Gastroesophageal sphincter (tissue), 3 donors: Measurements from ENCODE around the gene KYAT1.

Experiments
- EP300 ChIP-seq: sonication (generic); formaldehyde crosslinking; IDR thresholded peaks from one replicate; pipeline ENCODE4 v1.6.1; 2017; ENCODE audit warnings: antibody characterized with exemption, mild to moderate bottlenecking
- POLR2A ChIP-seq, 2 donors: fragments of 450-650 bp; IDR thresholded peaks; one replicate each; pipeline ENCODE4 v1.6.1; 2017; ENCODE audit warnings: antibody characterized with exemption in 2 of 2, mild to moderate bottlenecking in 2 of 2, moderate library complexity in 1 of 2
- POLR2AphosphoS5 ChIP-seq: sonication (generic); formaldehyde crosslinking; IDR thresholded peaks from one replicate; pipeline ENCODE4 v1.6.1; 2017; ENCODE audit warnings: antibody characterized with exemption
- TF ChIP-seq, protein P1 (sequence below), 4 experiments: fragments of 200-600 bp in 2 of 4; fragments of 450-650 bp in 2 of 4; sonication (generic) in 1 of 4; IDR thresholded peaks; one replicate each; pipeline ENCODE4 v1.5.1; 2017 to 2019; ENCODE audit warnings: antibody characterized with exemption in 4 of 4, mild to moderate bottlenecking in 2 of 4, moderate library complexity in 2 of 4

DNA sequence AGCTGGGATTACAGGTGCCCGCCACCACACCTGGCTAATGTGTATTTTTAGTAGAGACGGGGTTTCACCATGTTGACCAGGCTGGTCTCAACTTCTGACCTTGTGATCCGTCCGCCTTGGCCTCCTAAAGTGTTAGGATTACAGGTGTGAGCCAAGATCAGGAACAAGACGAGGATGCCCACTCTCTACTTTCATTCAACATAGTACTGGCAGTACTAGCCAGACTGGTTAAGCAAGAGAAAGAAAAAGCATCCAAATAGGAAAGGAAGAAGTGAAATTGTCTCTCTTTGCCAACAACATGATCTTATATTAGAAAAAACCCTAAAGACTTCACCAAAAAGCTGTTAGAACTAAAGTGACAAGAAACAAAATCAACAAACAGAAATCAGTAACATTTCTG, 70.9 kb downstream of the KYAT1 start:
- no peak for TF ChIP-seq EP300
- TF ChIP-seq, protein P1, sequence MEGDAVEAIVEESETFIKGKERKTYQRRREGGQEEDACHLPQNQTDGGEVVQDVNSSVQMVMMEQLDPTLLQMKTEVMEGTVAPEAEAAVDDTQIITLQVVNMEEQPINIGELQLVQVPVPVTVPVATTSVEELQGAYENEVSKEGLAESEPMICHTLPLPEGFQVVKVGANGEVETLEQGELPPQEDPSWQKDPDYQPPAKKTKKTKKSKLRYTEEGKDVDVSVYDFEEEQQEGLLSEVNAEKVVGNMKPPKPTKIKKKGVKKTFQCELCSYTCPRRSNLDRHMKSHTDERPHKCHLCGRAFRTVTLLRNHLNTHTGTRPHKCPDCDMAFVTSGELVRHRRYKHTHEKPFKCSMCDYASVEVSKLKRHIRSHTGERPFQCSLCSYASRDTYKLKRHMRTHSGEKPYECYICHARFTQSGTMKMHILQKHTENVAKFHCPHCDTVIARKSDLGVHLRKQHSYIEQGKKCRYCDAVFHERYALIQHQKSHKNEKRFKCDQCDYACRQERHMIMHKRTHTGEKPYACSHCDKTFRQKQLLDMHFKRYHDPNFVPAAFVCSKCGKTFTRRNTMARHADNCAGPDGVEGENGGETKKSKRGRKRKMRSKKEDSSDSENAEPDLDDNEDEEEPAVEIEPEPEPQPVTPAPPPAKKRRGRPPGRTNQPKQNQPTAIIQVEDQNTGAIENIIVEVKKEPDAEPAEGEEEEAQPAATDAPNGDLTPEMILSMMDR (IDR thresholded peaks at IDR 0.05), result no peak
- TF ChIP-seq POLR2A (IDR thresholded peaks at IDR 0.05), result no peak
- no peak for TF ChIP-seq POLR2AphosphoS5
